ENCODE measurements around the gene TMPRSS6.

Gene TMPRSS6

GRCh38 chr22:37139762-37140161 is 30.2 kb upstream of the TMPRSS6 start:
- DNase-seq = no peak

- DNase-seq = no peak
Observed at GRCh38 chr22:37138849-37139561, 29.5 kb upstream of the TMPRSS6 start.

- DNase-seq = no peak
Observed at GRCh38 chr22:37137903-37138665, 28.6 kb upstream of the TMPRSS6 start.

- DNase-seq = no peak
Observed at GRCh38 chr22:37137131-37137530, 27.6 kb upstream of the TMPRSS6 start.

- DNase-seq = no peak
Observed at GRCh38 chr22:37135023-37135422, 25.5 kb upstream of the TMPRSS6 start.

- no peak for DNase-seq
Observed at GRCh38 chr22:37133304-37134018, 23.9 kb upstream of the TMPRSS6 start.

- no peak for DNase-seq
Observed at GRCh38 chr22:37132773-37133172, 23.3 kb upstream of the TMPRSS6 start.

GRCh38 chr22:37129866-37130441 is 20.4 kb upstream of the TMPRSS6 start:
- DNase-seq = no peak

- no peak for DNase-seq
Observed at GRCh38 chr22:37128555-37129281, 19.2 kb upstream of the TMPRSS6 start.

- DNase-seq = no peak
Observed at GRCh38 chr22:37127350-37127878, 17.9 kb upstream of the TMPRSS6 start.

- peak; percentile 69 for DNase-seq
Observed at GRCh38 chr22:37126882-37127281, 17.4 kb upstream of the TMPRSS6 start.

GRCh38 chr22:37126383-37126782 is 16.9 kb upstream of the TMPRSS6 start:
- peak; percentile 63 for DNase-seq

- no peak for DNase-seq
Observed at GRCh38 chr22:37123649-37124048, 14.1 kb upstream of the TMPRSS6 start.

- peak; percentile 48 for DNase-seq
Observed at GRCh38 chr22:37122598-37123180, 13.2 kb upstream of the TMPRSS6 start.

GRCh38 chr22:37121887-37122591 is 12.5 kb upstream of the TMPRSS6 start:
- DNase-seq = peak; percentile 89

GRCh38 chr22:37120569-37121340 is 11.2 kb upstream of the TMPRSS6 start:
- peak; percentile 62 for DNase-seq

- DNase-seq = no peak
Observed at GRCh38 chr22:37119872-37120271, 10.4 kb upstream of the TMPRSS6 start.

- DNase-seq = no peak
Observed at GRCh38 chr22:37118083-37118482, 8.6 kb upstream of the TMPRSS6 start.

GRCh38 chr22:37117092-37117491 is 7.6 kb upstream of the TMPRSS6 start:
- DNase-seq = no peak

GRCh38 chr22:37115032-37115431 is 5.5 kb upstream of the TMPRSS6 start:
- no peak for DNase-seq

GRCh38 chr22:37113757-37114156 is 4.2 kb upstream of the TMPRSS6 start:
- no peak for DNase-seq
